Measurements from ENCODE around the gene NBAS.

GRCh38 chr2:15449556-15450236 is 111.4 kb downstream of the NBAS start:
- TF ChIP-seq POLR2A (IDR thresholded peaks at IDR 0.05), result no peak
- no peak for TF ChIP-seq CTCF (IDR thresholded peaks at IDR 0.05)

All from esophagus squamous epithelium (tissue), 4 donors.